HK-2 (cell line): ENCODE data around the gene CACNA1E.

Experiments used
- DNase-seq: peaks from one replicate; pipeline ENCODE4 v3.0.0-alpha.2; 2018; ENCODE audit not compliant: unreplicated experiment

The CACNA1E gene

GRCh38 chr1:181484821-181485220 lies 1.5 kb downstream of the CACNA1E start:
- DNase-seq = no peak

- no peak for DNase-seq
These were observed 2.2 kb downstream of the CACNA1E start for GRCh38 chr1:181485287-181486097.

- DNase-seq = no peak
These were observed 2.7 kb downstream of the CACNA1E start for GRCh38 chr1:181486098-181486420.

GRCh38 chr1:181488866-181489265 lies 5.5 kb downstream of the CACNA1E start:
- DNase-seq = no peak

- DNase-seq = no peak
These were observed 7.0 kb downstream of the CACNA1E start for GRCh38 chr1:181490276-181490675.

GRCh38 chr1:181490740-181491712 lies 7.7 kb downstream of the CACNA1E start:
- DNase-seq = no peak

GRCh38 chr1:181493166-181493565 lies 9.8 kb downstream of the CACNA1E start:
- DNase-seq = no peak

- no peak for DNase-seq
These were observed 10.6 kb downstream of the CACNA1E start for GRCh38 chr1:181493885-181494284.

GRCh38 chr1:181496759-181497158 lies 13.4 kb downstream of the CACNA1E start:
- no peak for DNase-seq

GRCh38 chr1:181497870-181498269 lies 14.6 kb downstream of the CACNA1E start:
- no peak for DNase-seq

GRCh38 chr1:181499825-181500224 lies 16.5 kb downstream of the CACNA1E start:
- DNase-seq = no peak

- DNase-seq = no peak
These were observed 17.3 kb downstream of the CACNA1E start for GRCh38 chr1:181500636-181501035.

GRCh38 chr1:181501612-181502011 lies 18.3 kb downstream of the CACNA1E start:
- no peak for DNase-seq

- no peak for DNase-seq
These were observed 20.0 kb downstream of the CACNA1E start for GRCh38 chr1:181503171-181503810.

- DNase-seq = peak; percentile 13
These were observed 21.1 kb downstream of the CACNA1E start for GRCh38 chr1:181504399-181504842.

- DNase-seq = no peak
These were observed 23.4 kb downstream of the CACNA1E start for GRCh38 chr1:181506563-181507353.

GRCh38 chr1:181508486-181509165 lies 25.3 kb downstream of the CACNA1E start:
- peak; percentile 30 for DNase-seq

GRCh38 chr1:181513786-181514297 lies 30.5 kb downstream of the CACNA1E start:
- DNase-seq = no peak

- no peak for DNase-seq
These were observed 31.3 kb downstream of the CACNA1E start for GRCh38 chr1:181514298-181515290.
